Stomach (tissue), 4 donors: ENCODE results near the gene FBXL4.

Source experiments
- POLR2AphosphoS5 ChIP-seq, 3 donors: sonication (generic); formaldehyde crosslinking; IDR thresholded peaks; one replicate each; pipeline ENCODE4 v1.6.1; 2016; ENCODE audit warnings: antibody characterized with exemption in 3 of 3
- TF ChIP-seq, protein P1 (sequence below), 7 experiments: fragments of 450-650 bp in 4 of 7; fragments of 200-600 bp in 3 of 7; sonication (generic) in 3 of 7; IDR thresholded peaks; one replicate each; pipeline ENCODE4 v1.5.1; 2016 to 2019; ENCODE audit warnings: antibody characterized with exemption in 7 of 7, control low read depth in 2 of 7, mild to moderate bottlenecking in 1 of 7

DNA sequence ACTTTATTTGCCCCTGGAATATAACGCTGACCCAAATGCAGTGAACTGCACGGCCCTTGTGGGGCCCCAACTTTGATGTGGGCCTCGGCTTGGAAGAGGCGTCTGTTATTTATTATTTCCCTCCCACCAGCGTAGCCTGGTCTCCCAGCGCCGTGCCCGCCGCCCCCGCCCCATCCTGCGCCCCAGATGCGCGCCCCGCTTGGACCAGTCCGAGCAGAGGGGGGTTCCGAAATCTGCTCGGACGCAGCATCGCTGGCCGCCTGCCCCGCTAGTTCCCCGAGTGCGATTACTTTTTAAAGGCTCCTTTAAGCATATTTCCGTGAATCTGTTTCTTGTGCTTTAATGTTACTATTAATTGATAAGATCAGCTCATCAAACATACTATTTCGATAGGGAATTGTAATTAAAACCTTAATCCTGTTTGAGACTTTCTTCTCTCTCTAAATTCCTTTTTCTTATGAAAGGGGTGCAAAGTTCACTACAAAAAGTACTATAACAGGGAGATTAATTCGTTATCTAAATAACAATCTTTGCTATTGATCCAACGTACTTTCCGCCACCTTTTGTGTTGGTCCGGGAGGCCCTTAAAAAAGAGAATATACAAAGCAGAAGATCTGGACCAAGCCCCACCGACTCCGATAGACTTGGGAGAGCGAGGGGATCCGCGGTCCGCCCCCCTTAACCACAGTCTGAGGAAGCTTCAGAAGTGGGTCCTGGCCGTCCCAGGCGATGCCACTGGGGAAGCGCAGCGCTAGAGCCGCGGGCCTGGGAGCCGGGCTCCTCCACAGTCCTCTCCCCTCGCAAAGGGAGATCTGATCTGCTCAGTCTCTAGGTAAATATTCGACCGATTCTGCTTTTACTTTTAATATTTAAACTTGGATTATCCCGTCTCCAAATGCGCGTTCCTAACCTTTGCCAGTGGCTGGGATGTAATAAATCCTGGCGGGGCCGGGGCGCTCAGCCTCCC lies 103.2 kb downstream of the FBXL4 start:
- TF ChIP-seq, protein P1, sequence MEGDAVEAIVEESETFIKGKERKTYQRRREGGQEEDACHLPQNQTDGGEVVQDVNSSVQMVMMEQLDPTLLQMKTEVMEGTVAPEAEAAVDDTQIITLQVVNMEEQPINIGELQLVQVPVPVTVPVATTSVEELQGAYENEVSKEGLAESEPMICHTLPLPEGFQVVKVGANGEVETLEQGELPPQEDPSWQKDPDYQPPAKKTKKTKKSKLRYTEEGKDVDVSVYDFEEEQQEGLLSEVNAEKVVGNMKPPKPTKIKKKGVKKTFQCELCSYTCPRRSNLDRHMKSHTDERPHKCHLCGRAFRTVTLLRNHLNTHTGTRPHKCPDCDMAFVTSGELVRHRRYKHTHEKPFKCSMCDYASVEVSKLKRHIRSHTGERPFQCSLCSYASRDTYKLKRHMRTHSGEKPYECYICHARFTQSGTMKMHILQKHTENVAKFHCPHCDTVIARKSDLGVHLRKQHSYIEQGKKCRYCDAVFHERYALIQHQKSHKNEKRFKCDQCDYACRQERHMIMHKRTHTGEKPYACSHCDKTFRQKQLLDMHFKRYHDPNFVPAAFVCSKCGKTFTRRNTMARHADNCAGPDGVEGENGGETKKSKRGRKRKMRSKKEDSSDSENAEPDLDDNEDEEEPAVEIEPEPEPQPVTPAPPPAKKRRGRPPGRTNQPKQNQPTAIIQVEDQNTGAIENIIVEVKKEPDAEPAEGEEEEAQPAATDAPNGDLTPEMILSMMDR (IDR thresholded peaks at IDR 0.05): no peak
- TF ChIP-seq POLR2AphosphoS5 (IDR thresholded peaks at IDR 0.05): no peak
